GOT3 (cell line): ENCODE data around the gene ZNF496.

Experiments used
- DNase-seq: peaks from one replicate; lab custom pipeline; 2025; ENCODE audit warnings: mixed read lengths; lab: John Stamatoyannopoulos, UW

ZNF496 gene

DNA sequence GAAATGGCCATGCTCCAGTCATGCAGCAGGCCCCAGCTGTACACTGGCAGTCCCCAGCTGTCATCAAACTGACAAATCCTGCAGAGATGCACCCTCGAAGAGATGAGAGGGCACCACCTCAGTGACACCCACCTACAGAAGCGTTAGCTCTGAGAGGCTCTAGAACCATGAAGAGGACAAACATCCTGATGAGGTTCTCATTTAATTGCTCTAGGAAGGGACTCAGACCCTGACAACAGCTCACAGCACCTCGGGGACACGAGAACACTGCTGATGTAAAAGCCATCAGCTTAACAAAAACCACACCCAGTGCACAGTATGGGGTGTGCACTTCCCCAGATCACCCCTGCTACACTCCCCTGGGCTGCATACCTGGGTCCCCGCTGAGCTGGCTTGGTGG is 3.4 kb downstream of the ZNF496 start:
- DNase-seq, result no peak

DNA sequence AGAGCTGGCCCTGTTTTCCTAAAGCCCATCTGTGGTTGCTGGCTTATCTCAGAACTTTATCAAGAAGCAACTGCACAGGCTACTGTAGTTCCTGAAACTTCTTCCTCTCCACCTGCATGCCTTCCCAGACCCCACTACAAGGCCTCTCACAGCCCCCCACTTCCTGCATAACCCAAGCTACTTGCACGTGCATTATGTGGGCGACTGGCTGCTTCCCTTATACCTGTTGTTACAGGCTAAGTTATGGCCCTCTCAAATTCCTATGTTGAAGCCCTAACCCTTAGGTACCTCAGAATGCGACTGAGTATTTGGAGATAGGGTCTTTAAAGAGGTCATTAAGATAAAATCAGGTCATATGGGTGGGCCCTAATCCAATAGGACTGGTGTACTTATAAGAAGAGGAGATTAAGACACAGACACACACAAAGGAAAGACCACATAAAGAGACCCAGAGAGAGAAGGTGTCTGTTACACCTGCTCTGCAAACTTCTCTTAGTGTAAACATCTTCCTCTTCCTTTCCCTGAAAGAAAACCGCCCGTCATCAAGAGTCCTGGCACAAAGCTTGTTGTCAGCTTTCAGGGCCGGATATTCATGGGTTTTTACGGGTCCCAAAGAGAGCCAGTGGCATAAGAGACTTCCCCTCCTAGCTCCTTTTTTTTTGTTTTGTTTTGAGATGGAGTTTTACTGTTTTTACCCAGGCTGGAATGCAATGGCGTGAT is 5.1 kb downstream of the ZNF496 start:
- DNase-seq, result no peak

DNA sequence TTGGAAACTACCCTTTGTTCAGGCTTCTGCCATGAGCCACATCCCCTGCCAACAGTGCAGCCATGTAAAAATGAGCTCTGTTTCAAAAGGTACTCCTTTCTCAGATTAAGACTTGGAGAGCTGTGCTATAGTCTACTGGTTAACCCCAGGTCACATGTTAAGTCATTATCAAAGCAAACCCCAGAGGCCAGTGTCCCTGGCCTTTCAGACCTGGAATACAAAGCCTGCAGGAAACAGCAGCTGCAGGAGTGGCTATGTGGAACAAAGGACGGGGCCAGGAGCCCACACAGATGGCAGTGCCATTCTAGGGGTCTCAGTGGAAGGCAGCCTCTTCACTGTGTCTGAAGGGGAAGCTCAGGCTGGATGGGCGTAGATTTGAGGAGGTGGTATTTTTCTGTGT is 6.7 kb downstream of the ZNF496 start:
- no peak for DNase-seq

DNA sequence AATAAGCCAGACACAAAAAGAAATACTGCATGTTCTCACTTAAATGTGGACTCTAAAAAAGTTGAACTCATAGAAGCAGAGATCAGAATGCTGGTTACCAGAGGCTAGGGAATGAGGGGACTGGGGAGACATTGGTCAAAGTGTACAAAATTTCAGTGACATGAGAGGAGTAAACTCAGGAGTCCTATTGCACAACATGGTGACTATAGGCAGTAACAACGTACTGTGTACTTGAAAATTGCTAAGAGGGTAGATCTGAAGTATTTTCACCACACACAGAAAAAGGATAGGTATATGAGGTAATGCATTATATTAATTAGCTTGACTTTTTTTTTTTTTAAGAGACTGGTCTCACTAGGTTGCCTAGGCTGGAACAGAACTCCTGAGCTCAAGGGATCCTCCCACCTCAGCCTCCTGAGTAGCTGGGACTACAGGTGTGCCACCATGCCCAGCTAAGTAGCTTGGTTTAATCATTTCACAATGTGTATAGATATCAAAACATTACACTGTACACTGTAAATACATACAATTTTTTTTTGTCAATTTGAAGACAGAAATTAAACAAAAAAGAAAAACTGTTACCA is 7.4 kb downstream of the ZNF496 start:
- no peak for DNase-seq

DNA sequence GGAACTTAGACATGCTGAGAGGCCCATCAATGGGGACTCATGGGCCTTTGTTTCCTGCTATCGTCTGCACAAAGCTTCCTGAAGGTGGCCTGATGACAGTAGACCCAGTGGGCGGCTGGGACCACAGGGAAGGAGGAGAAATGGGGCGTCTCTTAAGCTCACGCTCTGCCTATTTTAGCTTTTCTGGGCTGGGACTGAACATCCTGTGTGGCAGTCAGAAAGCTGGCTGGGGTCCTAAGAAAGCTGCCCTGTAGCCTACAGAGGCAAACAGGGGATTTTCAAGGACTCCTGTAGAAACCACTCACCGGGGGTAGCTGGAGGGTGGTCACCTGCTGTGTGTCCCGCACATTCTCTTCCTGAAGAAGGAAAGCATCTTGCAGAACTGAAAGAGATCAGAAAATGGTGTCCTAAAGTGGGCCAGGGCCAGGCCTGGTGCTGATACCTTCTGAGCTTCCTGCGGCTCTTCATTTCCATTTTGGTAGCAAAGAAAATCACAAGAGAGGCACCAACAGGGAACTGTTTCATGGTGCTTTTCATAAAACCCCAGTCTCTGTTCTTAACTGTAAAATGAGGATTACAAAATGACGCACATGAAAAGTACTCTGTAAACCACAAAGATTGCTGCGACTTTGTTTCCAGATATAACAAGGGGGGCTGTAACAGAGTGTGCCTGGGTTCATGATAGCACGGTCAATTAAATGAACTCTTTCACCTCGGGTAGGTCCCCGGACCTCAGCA is 8.6 kb downstream of the ZNF496 start:
- no peak for DNase-seq

DNA sequence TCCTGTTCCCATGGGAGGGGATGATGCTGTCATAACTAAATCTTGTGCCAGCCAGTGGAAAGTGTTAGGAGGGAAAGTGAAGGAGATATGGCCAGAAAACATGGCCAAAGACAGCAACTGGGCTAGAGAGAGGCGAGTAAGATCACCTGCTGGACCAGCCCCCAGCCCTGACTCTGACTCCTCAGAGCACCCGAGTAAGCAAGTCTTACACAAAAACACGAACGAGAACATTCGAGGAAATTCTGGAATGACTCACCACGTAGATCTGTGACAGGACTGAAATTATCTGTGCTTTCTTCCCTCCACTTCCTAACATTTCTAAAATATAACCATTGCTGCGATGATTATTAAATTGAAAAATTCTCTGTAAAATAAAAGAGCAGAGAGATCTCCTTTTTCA is 9.2 kb downstream of the ZNF496 start:
- no peak for DNase-seq

DNA sequence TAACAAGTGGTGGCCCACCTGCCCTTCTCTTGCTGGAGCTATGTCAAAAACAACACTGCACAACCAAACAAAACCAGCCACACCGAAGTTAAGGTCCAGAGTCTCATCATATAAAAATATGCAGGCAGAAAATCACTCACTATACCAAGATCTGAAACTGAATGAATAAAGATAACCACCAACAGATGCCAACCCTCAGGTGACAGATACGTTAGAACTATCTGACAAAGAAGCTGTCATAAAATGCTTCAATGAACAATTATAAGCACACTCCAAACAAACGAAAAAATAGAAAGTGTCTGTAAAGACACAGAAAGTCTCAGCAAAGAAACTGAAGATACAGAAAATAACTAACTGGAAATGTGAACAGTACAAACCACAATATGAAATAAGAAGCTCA is 14.0 kb downstream of the ZNF496 start:
- DNase-seq, result no peak

DNA sequence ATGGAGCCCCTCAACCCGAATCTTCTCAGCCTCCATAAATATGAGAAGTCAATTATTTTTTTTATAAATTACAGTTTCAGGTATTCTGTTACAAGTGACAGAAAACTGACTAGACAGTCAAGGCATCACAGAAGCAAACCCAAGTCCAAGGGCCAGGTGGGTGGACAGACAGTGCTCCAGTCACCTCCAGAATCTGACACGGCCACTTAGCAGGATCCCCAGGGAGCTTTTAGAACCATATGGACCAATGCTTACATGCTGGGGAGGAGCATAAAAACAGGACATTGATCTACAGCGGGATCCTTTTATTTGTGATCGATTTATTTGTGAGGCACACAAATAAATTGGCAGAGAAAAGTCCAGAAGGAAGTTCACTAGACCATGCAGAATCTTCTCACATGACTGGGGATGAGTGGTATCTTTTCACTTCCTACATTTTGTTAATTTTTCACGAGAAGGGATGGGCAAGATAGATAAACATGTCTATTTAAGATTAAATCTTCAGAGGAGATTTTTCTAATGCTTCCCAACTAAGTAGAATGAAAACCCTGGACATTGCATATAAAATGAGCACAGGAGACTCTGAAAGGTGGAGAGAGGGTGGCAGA is 15.0 kb downstream of the ZNF496 start:
- no peak for DNase-seq

DNA sequence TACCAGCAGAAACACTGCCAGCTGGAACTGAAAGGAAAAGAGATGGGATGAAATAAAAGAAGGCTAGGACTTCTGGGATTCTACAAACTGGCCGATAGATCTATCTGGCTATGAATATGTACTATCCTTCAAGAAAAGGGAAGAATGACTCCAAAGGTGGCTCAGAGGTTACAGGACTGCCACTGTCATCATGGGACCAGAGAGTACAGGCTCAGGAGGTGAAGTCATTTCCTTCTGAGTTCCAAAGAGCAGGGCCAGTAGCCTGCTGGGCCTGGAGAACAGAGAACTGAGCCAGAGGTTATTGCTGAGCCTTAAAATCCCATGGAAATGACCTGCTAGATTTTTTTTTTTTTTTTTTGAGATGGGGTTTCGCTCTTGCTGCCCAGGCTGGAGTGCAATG is 27.6 kb downstream of the ZNF496 start:
- DNase-seq, result no peak

DNA sequence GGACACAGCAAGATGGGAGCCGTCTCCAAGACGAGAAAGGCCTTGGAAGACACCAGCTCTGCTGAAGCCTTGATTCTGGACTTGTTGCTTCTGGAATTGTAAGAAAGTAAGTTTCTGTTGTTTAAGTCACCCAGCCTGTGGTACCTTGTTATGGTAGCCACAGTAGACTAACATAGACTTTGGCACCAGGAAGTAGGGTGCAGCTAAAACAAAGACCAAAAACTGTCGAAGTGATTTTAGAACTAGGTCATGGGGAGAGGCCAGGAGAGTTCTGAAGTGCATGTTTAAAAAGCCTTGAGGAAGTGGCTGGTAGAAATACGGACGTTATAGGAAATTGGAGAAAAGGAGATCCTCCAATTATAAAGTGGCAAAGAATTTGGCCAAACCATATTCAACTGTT is 28.5 kb downstream of the ZNF496 start:
- DNase-seq, result no peak

DNA sequence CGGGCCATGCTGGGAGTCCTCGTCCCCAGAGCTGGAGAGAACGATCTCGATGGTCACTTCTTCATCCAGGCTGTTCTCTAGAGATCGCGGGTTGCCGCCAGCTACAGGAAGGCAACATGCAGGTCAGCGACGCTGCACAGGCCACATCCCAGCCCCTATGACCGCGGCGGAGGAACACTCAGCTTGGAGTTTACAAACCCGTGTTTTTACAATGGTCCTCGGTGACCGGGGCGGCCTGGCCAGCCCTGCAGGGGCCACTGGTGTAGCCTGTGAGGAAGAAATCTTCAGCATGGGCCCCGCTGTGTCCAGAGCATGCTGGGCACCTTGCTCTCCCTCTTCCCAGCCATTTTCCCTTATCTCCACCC is 30.5 kb downstream of the ZNF496 start:
- no peak for DNase-seq

DNA sequence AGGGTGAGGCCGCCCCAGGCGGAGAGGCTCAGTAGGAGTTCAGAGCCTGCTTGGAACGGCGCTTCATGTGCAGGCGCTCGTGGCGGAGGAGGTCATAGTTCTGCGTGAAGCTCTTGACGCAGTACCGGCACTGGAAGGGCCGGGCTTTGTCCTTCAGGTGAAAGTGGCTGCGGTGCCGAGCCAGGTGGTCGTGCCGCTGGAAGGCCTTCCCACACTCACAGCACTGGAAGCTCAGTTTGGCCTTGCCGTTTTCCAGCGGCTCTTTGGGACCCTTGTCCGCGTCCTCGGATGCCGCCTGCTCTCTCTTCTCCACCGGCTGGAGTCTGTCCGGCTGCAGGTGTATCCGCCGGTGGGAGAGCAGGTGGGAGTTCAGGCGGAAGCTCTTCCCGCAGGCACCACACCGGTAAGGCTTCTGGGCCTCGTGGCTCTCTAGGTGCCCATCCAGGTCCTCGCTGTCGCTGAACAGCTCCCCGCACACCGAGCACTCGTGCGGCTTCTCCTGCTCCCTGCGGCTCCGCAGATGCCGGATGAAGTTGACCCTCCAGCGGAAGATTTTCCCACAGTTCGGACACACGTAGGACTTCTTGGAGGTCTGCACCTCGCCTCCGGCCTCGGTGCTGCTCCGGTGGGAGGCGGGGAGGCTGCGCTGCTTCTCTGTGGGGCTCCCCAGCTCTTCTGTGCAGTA is 31.0 kb downstream of the ZNF496 start:
- no peak for DNase-seq

DNA sequence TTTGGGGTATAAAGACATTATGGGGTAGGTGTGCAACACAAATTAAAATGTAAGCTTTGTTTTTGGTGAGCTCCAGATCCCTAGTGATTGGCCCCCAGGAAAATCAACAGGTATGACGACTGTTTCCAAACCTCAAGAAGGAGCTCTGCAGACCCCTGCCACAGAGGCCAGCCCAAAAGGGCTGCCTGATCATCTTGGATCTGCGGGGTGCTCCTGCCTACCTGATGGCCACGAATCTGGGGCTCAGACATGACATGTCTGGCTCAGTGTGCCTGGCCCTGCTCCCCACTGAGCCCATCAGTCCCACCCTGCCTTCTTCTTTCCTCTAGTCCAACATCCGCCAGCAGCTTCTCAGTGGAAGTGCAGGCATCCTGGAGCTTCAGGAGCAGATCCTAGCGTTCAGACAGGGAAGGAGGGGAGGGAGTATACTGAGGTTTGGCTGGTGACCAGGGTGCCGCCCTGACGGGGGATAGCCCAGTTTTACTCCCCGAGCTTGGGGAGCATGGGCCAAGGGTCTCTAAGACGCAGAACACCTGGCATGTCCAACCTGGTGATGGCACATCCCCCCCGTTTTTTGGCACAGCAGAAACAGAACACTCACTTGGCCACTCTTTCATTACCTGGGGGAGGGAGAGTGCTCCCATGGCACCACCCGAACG is 31.8 kb downstream of the ZNF496 start:
- DNase-seq, result no peak

DNA sequence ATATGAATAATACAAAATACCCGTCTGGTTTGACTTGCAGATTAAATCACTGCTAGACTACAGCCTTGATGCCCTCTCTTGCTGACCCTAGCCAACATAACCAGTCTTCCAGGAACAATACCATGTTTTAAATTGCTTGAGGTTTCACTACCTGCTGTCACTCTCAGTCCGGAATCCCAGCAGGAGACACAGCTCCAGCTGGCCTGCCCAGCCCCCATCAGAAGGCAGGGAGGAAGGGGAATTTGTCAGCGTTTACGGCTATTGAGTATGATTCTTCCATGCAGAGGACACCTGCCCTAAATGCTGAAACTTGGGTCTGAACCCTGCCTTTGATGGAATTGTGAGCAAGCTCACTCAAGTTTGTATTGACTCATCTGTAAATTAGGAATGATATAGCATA is 33.0 kb downstream of the ZNF496 start:
- DNase-seq, result no peak

DNA sequence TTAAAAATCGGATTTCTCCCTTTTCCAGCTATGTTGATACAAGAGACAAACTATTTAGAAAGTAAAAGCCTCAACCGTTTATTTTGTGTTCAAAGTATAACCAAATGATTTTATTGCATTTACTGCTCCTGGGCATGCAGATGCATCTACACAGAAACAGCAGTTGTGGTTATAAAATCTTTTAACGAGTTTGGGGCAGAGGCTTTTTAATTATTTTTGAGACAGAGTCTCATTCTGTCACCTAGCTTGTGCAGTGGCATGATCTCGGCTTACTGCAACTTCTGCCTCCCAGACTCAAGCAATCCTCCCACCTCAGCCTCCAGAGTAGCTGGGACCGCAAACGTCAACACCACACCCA is 33.6 kb downstream of the ZNF496 start:
- DNase-seq, result no peak

DNA sequence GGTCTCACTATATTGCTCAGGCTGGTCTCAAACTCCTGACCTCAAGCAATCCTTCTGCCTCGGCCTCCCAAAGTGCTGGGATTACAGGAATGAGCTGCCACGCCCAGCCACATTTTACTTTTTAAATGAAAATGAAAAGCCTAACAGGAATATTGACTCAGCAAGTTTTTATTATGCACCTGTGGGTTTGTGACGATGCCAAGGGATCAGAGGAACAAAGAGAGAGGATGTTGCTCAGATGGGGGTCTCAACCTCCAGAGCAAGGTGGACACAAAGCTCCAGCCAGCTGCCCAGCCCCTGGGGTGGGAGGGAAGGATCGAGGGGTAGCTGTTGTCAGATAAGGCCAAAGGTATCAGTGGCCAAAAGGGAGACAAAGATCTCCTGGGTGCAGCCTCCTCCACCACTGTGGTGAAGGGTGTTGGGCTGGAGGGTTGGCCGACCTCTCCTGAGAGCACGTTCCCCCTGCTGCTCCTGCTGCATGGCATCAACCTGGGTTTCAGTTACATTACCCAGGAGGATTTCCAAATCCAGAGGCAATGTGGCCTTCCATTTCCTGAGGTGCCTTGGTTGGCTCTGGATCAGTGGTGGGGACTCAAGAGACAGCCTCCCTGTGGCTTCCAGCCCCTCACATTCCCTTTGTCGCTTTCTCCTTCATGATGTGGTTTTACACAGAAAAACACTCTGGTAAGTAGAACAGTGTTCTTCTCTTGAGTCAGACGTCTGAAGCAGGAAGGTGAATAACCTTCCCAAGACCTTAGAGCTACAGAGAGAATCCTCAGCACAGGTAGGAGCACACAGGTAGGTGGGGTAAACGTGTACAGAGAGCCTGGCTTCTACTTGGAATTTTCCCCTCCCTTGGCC is 34.2 kb downstream of the ZNF496 start:
- DNase-seq, result no peak

DNA sequence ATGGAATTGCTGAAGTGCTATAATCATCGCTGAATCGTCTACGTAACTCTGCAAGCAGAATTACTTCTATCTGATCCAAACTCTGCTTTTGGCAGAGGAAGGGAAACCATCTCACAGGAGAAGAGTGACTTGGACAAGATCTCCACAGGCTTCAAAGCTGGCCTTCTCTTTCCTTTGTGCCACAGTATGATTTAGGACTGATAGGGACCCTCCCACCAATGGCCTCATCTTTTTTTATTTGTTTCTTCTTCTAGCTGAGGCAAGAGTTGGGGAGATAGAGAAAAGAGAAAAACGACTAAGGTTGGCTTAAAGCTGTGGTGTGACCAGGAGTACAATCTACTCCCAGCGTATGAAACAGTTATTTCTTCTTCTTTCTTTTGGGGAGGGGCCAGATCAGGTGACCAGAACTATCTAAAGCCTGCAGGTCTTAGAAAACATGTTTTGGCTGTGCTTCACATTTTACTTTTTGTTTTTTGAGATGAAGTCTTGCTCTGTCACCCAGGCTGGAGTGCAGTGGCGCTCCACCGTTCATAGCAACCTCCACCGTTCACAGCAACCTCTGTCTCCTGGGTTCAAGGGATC is 35.0 kb downstream of the ZNF496 start:
- DNase-seq, result no peak

DNA sequence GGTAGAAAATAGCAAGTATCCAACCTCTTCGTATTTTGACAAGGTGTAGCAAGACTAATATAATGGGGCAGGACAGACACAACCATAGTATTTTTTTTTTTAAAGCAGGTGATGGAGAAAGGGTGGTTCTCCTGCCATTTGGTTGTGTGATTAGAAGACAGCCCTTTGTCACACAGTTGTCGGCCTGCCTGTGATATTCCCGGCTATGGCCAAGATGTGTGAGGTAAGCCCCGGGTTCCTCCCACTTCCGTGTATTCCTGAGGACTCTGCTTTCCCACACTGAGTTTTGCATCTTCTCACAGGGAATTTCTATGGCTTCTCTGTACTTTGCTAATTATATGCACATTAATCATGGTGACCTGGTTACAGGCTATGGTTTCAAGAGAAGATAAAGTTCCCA is 35.9 kb downstream of the ZNF496 start:
- DNase-seq, result no peak

DNA sequence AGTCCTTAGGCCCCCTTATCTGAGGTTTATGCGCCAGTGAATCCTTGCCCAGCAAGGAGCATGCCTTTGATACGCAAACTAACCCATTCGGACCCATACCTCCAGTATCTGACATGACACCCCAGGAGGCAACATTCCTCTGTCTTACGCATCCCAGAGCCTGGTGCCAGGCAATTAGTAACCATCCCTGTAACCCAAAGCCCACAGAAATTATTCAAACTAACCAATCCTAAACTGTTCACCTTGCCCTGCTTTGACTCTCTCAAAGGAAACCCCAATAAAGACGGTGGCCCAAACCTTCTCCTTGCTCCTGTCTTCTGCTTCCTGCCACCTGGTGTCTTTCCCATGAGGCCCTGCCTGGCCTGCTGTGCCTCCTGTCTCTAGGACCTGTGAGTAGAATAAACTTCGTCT is 36.4 kb downstream of the ZNF496 start:
- no peak for DNase-seq

DNA sequence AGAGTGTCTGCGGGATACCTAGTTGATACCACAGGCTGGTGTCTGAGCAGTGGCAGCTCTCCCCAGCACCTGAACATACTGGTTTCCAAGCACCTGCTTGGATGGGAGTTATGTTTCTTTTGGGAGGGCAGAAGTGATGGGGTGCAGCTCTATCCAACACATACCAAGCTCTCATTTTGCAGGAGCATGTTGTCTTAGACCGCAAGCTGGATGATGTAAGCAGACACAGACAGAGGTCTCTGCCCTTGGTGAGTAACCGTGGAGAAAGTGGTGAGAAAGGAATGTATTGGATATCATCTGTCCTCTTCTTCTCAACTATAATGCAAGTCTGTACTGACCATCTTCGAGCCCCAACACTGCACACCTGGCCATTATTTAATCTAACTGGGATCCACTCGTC is 37.4 kb downstream of the ZNF496 start:
- no peak for DNase-seq

DNA sequence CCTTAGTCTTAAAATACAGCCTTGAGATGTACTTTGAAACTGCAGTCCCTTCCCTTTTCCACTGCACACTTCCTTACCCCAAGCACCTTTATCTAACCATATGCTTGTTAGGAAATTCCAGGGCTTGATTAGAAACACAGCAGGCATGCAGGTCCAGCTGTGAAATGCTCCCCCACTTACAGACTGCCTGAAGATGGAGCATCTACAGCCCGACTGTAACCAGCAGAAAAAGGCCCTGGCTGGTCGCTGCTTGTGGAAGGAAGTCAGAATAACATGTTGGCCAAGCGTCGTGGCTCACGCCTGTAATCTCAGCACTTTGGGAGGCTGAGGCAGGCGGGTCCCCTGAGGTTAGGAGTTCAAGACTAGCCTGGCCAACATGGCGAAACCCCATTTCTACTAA is 38.6 kb downstream of the ZNF496 start:
- DNase-seq, result no peak
